ENCODE data around the gene TCEA3.

DNA sequence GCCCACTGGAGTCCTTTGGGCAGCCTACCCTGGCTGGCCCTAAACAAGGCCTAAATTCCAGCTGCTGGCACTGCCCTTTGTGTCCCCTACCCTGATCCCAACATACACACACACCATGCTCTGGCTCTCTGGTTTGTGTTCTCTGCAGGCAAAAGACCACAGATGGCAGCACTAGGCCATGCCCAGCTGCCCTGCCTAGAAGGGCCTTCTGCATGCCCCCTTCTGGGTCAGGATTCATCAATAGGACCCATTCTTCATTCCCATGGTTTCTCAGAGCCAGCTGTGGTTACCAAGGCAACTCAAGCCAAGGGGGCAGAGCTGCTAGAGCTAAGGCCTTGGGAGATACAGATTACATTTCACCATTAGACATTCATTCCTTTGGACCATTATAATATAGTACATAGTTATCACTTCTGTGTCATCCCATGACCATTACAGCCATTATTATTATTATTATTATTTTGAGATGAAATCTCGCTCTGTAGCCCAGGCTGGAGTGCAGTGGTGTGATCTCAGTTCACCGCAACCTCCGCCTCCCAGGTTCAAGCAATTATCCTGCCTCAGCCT is 42.0 kb upstream of the TCEA3 start:
- TF ChIP-seq, protein P1, sequence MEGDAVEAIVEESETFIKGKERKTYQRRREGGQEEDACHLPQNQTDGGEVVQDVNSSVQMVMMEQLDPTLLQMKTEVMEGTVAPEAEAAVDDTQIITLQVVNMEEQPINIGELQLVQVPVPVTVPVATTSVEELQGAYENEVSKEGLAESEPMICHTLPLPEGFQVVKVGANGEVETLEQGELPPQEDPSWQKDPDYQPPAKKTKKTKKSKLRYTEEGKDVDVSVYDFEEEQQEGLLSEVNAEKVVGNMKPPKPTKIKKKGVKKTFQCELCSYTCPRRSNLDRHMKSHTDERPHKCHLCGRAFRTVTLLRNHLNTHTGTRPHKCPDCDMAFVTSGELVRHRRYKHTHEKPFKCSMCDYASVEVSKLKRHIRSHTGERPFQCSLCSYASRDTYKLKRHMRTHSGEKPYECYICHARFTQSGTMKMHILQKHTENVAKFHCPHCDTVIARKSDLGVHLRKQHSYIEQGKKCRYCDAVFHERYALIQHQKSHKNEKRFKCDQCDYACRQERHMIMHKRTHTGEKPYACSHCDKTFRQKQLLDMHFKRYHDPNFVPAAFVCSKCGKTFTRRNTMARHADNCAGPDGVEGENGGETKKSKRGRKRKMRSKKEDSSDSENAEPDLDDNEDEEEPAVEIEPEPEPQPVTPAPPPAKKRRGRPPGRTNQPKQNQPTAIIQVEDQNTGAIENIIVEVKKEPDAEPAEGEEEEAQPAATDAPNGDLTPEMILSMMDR (IDR thresholded peaks at IDR 0.05) = no peak
- TF ChIP-seq POLR2AphosphoS5 (IDR thresholded peaks at IDR 0.05) = no peak

Measured in prostate gland (tissue), 2 donors.